ES-I3 (cell line): ENCODE measurements around the gene CHAC2.
A peak's percentile ranks its signal among the peaks of the same experiment; 100 is the strongest.
"Not testable (repeated sequence)": the region's sequence is repeated elsewhere in the genome, so short reads cannot be mapped to it uniquely, and the experiment has no call there.

ENCODE experiments used
- H3K36me3 ChIP-seq: 2 replicates; pipeline ENCODE4 v1.6.1; 2013; ENCODE audit warnings: mild to moderate bottlenecking, low read length, control low read depth, moderate library complexity; ENCODE audit not compliant: insufficient read depth
- H3K4me1 ChIP-seq: 2 replicates; pipeline ENCODE4 v1.6.1; 2013; ENCODE audit warnings: mild to moderate bottlenecking, control low read depth, low read length; ENCODE audit not compliant: insufficient read depth
- H3K9ac ChIP-seq: 2 replicates; pipeline ENCODE4 v1.6.1; 2013; ENCODE audit warnings: low read depth, mild to moderate bottlenecking, low read length, moderate library complexity
- H3K9me3 ChIP-seq: 2 replicates; pipeline ENCODE4 v1.6.1; 2013; ENCODE audit warnings: mild to moderate bottlenecking, low read length, moderate library complexity; ENCODE audit not compliant: control insufficient read depth, insufficient read depth

Gene CHAC2

DNA sequence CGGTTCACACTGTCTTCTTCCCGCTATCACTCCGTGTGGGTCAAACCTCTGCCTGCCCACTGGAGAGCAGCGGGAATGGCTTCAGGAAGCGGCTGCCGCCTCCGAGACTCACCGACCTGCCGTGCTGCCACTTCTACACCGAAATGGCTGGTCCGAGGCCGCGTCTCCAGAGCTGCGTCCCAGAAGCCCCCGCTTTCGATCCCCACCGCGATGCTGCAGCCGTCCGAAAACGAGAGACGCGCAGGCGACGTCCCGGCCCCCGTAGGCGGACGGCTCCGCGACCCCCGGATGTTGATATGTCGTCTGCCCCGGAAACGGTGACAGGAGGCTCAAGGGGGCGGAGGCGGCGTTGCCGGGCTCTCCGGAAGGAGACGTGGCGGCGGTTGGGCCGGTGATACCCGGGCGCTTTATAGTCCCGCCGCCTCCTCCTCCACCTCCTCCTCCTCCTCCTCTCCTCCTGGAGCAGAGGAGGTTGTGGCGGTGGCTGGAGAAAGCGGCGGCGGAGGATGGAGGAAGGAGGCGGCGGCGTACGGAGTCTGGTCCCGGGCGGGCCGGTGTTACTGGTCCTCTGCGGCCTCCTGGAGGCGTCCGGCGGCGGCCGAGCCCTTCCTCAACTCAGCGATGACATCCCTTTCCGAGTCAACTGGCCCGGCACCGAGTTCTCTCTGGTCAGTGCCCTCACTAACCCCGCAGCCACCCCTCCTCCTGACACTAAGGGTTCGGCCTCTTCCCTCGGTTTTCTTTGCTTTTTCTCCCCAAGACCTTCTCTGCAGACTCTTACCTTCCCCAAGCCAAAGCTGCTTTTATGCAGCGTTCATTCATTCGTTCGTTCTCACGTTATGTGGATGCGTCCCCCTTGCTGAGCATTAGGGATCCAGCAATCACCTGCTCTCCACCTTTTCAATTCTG lies 19.4 kb downstream of the CHAC2 start, which contains the start of the genes ASB3 and ERLEC1:
TSS of gene ASB3 (minus strand) at position 249 of the 909 bp plus-strand sequence. CDS start 21,381 bp downstream, outside the sequence.
TSS of gene ERLEC1 (plus strand) at position 340 of the 909 bp plus-strand sequence. CDS start at position 507, 167 bp downstream.
- Histone ChIP-seq H3K9me3 (no peaks in the 10 kb centered on the region), H3K4me1 (peaks cover 18% of the 10 kb centered on the region), H3K9ac (peak within 1 kb of the TSS; percentile 99), H3K36me3 (no peaks in the 10 kb centered on the region)

DNA sequence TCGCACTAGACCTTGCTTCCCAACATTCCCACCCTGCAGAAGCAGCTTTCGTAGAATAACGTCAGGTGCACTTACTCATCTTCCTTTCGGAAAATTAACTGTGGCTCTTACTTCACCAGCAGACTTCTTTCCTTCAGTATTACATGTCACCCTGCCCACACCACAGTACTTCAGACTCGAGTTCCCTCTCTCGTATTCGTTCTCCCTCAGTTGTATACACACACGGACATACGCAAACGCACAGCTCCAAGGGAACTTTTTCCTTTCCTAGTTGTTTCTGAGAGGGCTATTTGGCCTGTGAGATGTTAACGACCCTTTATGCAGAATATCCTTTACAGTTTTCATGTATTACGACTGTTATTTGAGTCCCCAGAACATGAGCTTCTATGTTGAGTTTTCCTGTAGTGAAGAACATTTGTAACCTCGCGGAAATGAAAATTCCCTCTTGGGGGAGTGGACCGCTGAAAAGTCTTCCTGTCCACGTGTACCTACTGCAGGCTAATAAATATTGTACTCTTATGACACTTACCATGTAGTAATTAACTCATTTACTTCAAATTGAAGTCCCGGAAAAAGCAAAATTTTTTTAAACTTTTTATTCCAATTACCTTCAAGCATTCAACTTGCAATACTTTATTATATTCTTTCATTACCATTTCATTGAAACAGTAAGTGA lies 20.1 kb downstream of the CHAC2 start:
- H3K4me1 ChIP-seq: peaks cover 12% of the 10 kb centered on the region
- no peaks in the 10 kb centered on the region for H3K36me3 ChIP-seq
- H3K9ac ChIP-seq: peak overlapping the region; percentile 99
- no peaks in the 10 kb centered on the region for H3K9me3 ChIP-seq

DNA sequence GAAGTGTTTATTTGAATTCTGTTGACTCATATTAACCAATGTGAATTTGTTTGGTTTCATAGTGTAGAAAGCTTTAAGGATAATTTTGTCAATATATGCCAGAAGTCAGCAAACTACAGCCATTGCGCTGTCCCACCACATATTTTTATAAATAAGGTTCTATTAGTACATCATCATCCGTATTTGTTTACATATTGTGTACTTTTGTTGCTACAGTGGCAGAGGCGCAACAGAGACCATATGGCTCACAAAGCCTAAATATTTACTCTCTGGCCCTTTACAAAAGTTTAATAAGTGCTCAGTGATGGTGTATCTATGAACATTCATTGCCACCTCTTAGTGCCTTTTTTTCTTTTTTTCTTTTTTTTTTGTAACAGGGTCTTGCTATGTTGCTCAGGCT lies 25.7 kb downstream of the CHAC2 start:
- Histone ChIP-seq H3K36me3 (no peaks in the 10 kb centered on the region), H3K9ac (no peak overlapping the region), H3K9me3 (no peaks in the 10 kb centered on the region), H3K4me1 (no peaks in the 10 kb centered on the region)

DNA sequence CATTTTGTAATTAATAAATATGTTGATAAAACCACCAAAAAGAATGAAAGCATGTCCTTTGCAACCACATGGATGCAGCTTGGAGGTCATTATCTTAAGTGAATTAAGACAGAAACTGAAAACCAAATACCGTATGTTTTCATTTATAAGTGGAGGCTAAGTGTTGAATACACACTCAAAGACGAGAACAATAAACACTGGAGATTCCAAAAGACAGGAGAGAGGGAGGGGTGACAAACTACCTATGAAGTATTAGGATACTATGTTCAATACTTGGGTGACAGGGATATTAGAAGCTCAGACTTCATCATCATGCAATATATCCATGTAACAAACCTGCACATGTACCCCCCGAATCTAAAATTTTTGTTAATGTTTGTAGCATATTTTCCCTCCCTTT lies 26.2 kb downstream of the CHAC2 start:
- no peak overlapping the region for H3K9ac ChIP-seq
- H3K36me3 ChIP-seq: no peaks in the 10 kb centered on the region
- no peaks in the 10 kb centered on the region for H3K4me1 ChIP-seq
- H3K9me3 ChIP-seq: no peaks in the 10 kb centered on the region

DNA sequence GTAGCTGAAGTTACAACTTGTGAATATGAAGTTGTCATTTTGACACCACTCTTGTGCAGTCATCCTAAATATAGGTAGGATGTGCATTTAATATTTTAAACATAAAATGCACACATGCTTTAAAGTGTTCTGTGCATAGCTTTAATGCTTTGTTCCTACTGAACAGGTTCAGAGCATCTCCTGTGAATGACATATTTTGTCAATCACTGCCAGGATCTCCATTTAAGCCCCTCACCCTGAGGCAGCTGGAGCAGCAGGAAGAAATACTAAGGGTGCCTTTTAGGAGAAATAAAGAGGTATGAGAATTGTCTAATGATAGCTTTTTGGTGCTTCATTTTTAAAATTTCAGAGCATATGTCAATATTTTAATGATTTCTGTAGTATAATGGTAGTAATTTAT lies 33.9 kb downstream of the CHAC2 start:
- Histone ChIP-seq H3K4me1 (no peaks in the 10 kb centered on the region), H3K36me3 (peaks cover 2% of the 10 kb centered on the region), H3K9me3 (no peaks in the 10 kb centered on the region), H3K9ac (no peak overlapping the region)

DNA sequence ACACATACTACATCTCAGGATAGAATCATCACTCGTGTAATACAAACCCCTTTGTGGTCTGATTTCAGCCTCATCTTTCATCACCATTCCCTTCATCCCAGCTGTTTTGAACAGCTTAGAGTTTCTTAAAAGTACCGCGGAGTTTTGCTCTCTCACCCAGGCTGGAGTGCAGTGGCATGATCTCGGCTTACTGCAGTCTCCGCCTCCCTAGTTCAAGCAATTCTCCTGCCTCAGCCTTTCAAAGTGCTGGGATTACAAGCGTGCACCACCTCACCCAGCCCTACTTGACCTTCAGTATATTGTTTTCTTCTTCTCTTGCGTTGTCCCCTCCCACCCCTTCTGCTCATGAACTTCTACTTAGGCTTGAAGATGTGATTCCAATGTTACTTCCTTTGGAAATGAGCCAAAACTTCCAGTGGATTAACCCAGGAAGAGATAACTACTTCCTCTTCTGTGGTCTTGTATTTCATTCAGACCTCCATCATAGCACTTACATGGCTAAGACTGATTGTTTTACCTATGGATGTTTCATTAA lies 35.1 kb downstream of the CHAC2 start:
- H3K9me3 ChIP-seq: no peaks in the 10 kb centered on the region
- H3K36me3 ChIP-seq: peaks cover 2% of the 10 kb centered on the region
- no peak overlapping the region for H3K9ac ChIP-seq
- H3K4me1 ChIP-seq: no peaks in the 10 kb centered on the region

DNA sequence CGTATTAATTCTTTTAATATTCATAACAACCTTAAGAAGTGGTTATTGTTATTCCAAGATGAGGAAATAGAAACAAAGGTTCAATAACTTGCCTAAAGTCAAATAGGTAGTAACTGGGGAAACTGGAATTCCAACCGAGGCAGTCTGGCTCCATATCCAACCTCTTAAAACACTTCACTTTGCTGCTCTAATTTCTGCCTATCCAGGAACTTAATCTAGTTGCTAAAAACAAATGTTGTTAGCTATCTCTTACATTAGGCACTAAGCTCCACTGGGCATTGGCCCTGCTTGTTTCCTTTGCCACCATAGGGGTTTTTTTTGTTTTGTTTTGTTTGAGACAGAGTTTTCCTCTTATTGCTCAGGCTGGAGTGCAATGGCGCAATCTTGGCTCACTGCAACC lies 44.0 kb downstream of the CHAC2 start:
- Histone ChIP-seq H3K4me1 (no peaks in the 10 kb centered on the region), H3K9me3 (no peaks in the 10 kb centered on the region), H3K36me3 (peaks cover 5% of the 10 kb centered on the region), H3K9ac (no peak overlapping the region)

DNA sequence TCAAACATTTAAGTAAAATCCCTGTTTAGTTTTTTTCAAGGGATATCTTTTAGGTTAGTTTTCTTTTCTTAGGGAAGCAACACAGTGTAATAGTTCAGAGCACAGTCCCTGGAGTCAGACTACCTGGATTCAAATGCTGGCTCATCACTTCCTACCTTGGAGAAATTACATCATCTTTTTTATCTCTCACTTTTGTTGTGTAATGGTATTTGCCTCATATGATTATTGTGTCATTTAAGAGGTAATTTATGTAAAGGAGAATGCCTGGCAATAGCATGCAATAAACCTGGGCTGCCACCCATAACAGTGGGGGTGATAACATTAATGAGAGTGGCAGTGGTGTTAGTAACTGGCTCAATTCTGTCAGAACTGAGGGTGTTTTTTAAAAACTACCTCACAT lies 45.5 kb downstream of the CHAC2 start:
- Histone ChIP-seq H3K9ac (no peak overlapping the region), H3K36me3 (peaks cover 4% of the 10 kb centered on the region), H3K9me3 (no peaks in the 10 kb centered on the region), H3K4me1 (no peaks in the 10 kb centered on the region)

DNA sequence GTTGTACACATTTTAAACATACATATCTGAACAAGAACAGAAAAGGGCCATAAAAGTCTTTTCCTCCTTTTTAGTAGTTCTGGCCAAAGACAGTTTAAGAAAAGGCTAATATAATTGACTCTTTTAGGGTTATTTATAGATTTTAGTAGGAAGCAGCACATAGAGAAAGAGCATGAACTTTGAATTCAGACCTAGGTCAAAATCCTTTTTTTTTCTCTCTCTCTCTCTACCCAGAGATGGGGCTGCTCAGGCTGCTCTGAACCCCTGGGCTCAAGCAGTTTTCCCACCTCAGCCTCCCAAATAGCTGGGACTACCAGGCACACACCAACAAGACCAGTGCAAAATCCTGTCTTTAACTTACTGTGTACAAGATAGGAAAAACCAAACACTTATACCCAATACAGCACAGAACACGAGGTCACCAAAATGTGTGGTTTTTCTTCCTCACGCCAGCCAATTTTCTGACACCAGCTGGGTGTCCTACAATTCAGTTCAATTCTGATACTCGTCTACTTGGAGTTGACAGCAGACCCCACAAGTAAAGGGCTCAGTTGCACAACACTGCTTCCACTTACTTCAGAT lies 51.3 kb downstream of the CHAC2 start:
- H3K4me1 ChIP-seq: peaks cover 4% of the 10 kb centered on the region; the same call in 1 of the 2 replicates
- H3K9me3 ChIP-seq: no peaks in the 10 kb centered on the region
- no peaks in the 10 kb centered on the region; the same call in 1 of the 2 replicates for H3K36me3 ChIP-seq
- H3K9ac ChIP-seq: no peak overlapping the region

DNA sequence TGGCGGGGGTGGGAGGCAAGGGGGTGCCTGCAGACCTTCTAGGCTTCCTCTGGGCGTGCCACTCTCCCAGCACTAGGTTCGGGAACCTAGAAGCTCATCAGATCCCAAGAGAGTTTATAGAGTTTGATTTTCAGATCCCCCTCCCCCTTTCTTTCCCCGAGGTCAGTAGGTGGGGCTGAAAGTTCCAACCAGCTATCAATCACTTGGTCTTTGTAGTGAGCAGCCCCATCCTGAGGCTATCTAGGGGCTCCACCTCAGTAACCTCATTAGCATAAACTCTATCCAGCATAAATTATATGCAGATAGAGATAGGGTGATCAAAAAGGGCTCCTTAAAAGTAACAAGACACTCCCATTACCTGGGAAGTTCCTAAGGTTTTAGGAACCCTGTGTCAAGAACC lies 52.0 kb downstream of the CHAC2 start:
- Histone ChIP-seq H3K36me3 (no peaks in the 10 kb centered on the region; the same call in 1 of the 2 replicates), H3K4me1 (peaks cover 4% of the 10 kb centered on the region; the same call in 1 of the 2 replicates), H3K9ac (no peak overlapping the region), H3K9me3 (no peaks in the 10 kb centered on the region)

DNA sequence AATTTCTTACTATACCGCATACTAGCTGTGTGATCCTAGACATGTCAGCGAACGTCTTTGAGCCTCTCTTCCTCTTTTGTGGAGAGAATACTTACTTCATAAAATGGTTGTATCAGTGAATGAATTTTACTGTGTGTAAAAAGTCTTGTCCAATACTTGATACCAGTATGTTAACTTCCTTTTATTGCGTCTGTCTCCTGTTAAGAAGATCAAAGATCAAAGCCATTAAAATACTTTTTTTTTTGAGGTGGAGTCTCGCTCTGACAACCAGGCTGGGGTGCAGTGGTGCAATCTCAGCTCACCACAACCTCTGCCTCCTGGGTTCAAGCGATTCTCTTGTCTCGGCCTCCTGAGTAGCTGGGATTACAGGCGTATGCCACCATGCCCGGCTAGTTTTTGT lies 52.4 kb downstream of the CHAC2 start:
- Histone ChIP-seq H3K36me3 (no peaks in the 10 kb centered on the region; the same call in 1 of the 2 replicates), H3K4me1 (peaks cover 4% of the 10 kb centered on the region; the same call in 1 of the 2 replicates), H3K9me3 (no peaks in the 10 kb centered on the region), H3K9ac (no peak overlapping the region)

DNA sequence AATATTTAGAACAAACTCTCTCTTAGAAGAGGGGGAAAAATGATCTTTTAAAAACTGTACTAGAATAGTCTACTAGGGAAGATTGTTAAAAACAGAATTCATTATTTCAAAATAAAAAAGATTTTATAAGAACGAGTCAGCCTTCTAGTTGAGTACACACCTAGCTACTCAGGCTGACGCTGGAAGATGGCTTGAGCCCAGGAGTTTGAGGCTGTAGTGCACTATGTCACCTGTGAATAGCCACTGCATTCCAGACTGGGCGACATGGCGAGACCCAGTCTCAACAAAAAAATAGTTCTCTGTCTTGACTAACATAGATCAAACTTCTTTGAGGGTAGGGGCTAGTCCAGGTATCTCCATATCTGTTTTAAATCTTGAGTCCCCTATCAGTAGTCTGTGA lies 53.1 kb downstream of the CHAC2 start:
- H3K9ac ChIP-seq: no peak overlapping the region
- no peaks in the 10 kb centered on the region for H3K9me3 ChIP-seq
- H3K4me1 ChIP-seq: peaks cover 4% of the 10 kb centered on the region; the same call in 1 of the 2 replicates
- no peaks in the 10 kb centered on the region; the same call in 1 of the 2 replicates for H3K36me3 ChIP-seq

DNA sequence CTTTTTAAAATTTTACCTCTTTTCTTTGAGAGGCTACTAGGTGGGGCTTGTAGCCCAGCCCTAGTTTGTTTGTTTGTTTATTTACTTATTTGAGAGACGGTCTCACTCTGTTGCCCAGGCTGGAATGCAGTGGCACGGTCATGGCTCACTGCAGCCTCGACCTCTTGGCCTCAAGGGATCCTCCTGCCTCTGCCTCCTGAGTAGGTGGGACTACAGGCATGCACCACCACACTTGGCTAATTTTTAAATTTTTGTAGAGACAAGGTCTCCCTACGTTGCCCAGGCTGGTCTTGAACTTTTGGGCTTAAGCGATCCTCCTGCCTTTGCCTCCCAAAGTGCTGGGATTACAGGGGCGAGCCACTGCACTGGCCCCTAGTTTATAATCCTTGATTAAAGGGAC lies 54.2 kb downstream of the CHAC2 start:
- no peaks in the 10 kb centered on the region for H3K9me3 ChIP-seq
- no peaks in the 10 kb centered on the region; the same call in 1 of the 2 replicates for H3K36me3 ChIP-seq
- H3K9ac ChIP-seq: no peak overlapping the region
- H3K4me1 ChIP-seq: peaks cover 8% of the 10 kb centered on the region

DNA sequence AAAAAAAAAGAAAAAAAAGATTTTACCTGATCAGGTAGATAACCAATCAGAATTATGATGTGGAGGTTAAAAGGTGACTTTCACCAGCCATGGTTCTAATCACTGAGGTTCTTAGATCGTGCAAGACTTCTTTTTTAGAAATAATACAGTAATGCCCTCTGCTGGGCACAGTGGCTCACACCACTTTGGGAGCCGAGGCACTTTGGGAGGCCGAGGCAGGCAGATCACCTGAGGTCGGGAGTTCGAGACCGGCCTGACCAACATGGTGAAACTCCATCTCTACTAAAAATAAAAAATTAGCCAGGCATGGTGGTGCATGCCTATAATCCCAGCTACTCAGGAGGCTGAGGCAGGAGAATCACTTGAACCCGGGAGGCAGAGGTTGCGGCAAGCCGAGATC lies 56.0 kb downstream of the CHAC2 start:
- not testable (repeated sequence) for H3K9ac ChIP-seq, H3K9me3 ChIP-seq, H3K36me3 ChIP-seq
- H3K4me1 ChIP-seq: peaks cover 22% of the 10 kb centered on the region
